ENCODE measurements around the gene HNRNPUL2.
"Not testable (repeated sequence)": the region's sequence is repeated elsewhere in the genome, so short reads cannot be mapped to it uniquely, and the experiment has no call there.

HNRNPUL2 gene

GRCh38 chr11:62705413-62705812, 21.8 kb downstream of the HNRNPUL2 start:
- no peak for TF ChIP-seq CTCF (IDR thresholded peaks at IDR 0.05; ENCODE audit: low read depth, low read length, missing control alignments)
- no peak for DNase-seq (ENCODE audit: extremely low read depth, low read depth)
- H3K4me3 ChIP-seq (replicated peaks; ENCODE audit: low read depth, low read length) = peak overlapping the region; percentile 70

GRCh38 chr11:62703921-62704320, 23.3 kb downstream of the HNRNPUL2 start:
- H3K4me3 ChIP-seq (replicated peaks; ENCODE audit: low read depth, low read length); DNase-seq (ENCODE audit: extremely low read depth, low read depth): not testable (repeated sequence)

GRCh38 chr11:62702246-62702645, 25.0 kb downstream of the HNRNPUL2 start:
- DNase-seq (ENCODE audit: extremely low read depth, low read depth) = no peak
- no peak for TF ChIP-seq CTCF (IDR thresholded peaks at IDR 0.05; ENCODE audit: low read depth, low read length, missing control alignments)
- no peak overlapping the region for H3K4me3 ChIP-seq (replicated peaks; ENCODE audit: low read depth, low read length)

- peak; percentile 65 for DNase-seq (ENCODE audit: extremely low read depth, low read depth)
- H3K4me3 ChIP-seq (replicated peaks; ENCODE audit: low read depth, low read length) = no peak overlapping the region
- peak; percentile 89 for TF ChIP-seq CTCF (IDR thresholded peaks at IDR 0.05; ENCODE audit: low read depth, low read length, missing control alignments)
Observed at GRCh38 chr11:62694455-62695167, 32.6 kb downstream of the HNRNPUL2 start.

- not testable (repeated sequence) for DNase-seq (ENCODE audit: extremely low read depth, low read depth); H3K4me3 ChIP-seq (replicated peaks; ENCODE audit: low read depth, low read length)
Observed at GRCh38 chr11:62693624-62694023, 33.6 kb downstream of the HNRNPUL2 start.

- TF ChIP-seq CTCF (IDR thresholded peaks at IDR 0.05; ENCODE audit: low read depth, low read length, missing control alignments) = no peak
- peak within 1 kb of the TSS; percentile 38 for H3K4me3 ChIP-seq (replicated peaks; ENCODE audit: low read depth, low read length)
- DNase-seq (ENCODE audit: extremely low read depth, low read depth) = peak; percentile 96
Observed at GRCh38 chr11:62689421-62690183, 37.7 kb downstream of the HNRNPUL2 start, which contains the start of gene LRRN4CL. Gene LRRN4CL, minus strand, starts transcription at chr11:62689530. Its CDS starts 1,022 bp downstream, at chr11:62688508.

- TF ChIP-seq CTCF (IDR thresholded peaks at IDR 0.05; ENCODE audit: low read depth, low read length, missing control alignments) = no peak
- no peak for DNase-seq (ENCODE audit: extremely low read depth, low read depth)
- peak overlapping the region; percentile 38 for H3K4me3 ChIP-seq (replicated peaks; ENCODE audit: low read depth, low read length)
Observed at GRCh38 chr11:62688491-62688890, 38.8 kb downstream of the HNRNPUL2 start.

Data from HFF-Myc (cell line).